ENCODE results near the gene CNOT6.

CNOT6 gene

DNA sequence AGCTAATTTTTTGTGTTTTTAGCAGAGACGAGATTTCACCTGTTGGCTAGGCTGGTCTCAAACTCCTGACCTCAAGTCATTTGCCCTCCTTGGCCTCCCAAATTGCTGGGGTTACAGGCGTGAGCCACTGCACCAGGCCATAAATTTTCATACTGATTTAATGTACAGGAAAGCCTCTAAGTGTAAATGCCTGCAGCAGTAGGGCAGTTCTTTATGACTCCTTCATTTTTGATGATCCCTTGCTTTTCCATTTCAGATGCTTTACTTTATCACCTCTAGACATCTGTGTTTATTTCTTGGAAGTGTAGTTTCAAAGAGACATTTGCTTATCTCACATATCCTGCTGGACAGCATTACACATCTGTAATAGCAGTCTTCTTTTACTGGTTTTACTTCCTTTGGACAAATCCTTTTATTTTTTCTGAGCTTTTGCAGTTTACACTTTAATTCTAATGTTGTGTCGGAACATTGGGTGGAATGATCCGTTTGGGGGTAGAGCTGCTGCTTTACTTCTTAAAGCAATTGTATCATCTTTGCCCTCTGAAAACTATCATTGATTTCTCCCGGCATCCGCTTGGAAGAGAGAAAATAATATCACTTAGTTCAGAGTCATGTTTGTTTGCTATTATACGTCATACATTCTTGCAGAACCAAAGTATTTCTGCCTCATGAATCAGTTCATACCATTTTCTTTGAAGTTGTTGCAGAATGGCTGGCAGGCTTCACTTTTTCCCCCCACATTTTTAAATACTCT is 61.2 kb downstream of the CNOT6 start:
- TF ChIP-seq ZFX (IDR thresholded peaks at IDR 0.05; ENCODE audit: borderline replicate concordance), result no peak
- TF ChIP-seq, protein P1, sequence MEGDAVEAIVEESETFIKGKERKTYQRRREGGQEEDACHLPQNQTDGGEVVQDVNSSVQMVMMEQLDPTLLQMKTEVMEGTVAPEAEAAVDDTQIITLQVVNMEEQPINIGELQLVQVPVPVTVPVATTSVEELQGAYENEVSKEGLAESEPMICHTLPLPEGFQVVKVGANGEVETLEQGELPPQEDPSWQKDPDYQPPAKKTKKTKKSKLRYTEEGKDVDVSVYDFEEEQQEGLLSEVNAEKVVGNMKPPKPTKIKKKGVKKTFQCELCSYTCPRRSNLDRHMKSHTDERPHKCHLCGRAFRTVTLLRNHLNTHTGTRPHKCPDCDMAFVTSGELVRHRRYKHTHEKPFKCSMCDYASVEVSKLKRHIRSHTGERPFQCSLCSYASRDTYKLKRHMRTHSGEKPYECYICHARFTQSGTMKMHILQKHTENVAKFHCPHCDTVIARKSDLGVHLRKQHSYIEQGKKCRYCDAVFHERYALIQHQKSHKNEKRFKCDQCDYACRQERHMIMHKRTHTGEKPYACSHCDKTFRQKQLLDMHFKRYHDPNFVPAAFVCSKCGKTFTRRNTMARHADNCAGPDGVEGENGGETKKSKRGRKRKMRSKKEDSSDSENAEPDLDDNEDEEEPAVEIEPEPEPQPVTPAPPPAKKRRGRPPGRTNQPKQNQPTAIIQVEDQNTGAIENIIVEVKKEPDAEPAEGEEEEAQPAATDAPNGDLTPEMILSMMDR (IDR thresholded peaks at IDR 0.05), result no peak
- no peak overlapping the region for H3K27ac ChIP-seq

DNA sequence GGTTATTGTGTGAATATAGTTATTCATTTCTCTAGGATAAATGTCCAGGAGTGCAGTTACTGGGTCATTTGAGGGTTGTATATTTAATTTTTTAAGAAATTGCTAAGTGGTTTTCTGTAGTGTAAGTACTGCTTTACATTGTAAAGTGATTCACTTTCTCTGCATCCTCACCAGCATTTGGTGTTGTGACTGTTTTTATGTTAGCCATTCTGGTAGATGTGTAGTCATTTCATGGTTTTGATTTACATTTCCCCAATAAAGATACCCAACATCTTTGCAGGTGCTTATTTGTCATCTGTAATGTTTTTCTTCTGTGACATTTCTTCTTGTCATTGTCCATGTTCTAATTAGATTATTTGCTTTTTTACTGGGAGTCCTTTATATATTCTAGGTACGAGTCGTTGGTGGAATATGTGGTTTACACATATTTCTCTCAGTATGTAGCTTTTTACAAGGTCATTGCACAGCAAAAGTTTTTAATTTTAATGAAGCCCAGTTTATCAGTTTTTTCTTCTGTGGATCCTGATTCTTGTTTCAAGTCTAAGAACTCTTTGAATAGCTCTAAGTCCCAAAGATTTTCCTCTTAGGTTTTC is 63.1 kb downstream of the CNOT6 start:
- TF ChIP-seq ZFX (IDR thresholded peaks at IDR 0.05; ENCODE audit: borderline replicate concordance), result no peak
- TF ChIP-seq, protein P1 (IDR thresholded peaks at IDR 0.05), result no peak
- no peak overlapping the region for H3K27ac ChIP-seq

DNA sequence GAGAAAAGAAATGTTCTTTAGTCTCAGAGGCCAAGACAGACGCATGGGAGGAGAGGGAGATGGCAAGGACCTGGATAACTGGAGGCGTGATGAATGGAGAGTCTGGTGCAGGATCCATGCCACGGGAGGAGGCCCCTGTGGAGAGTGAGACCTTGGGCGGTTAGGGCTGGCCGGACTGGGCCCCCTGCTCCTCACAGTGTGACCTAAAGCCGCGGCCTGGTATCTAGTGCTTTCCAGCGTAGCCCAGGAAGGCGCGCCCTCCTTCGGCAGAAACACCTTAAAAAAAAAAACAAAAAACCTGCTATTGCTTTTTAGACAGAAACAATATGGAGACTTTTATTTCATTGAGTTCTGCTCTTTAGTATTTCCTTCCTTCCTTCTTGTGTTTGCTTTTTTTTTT is 64.1 kb downstream of the CNOT6 start:
- no peak overlapping the region for H3K27ac ChIP-seq

DNA sequence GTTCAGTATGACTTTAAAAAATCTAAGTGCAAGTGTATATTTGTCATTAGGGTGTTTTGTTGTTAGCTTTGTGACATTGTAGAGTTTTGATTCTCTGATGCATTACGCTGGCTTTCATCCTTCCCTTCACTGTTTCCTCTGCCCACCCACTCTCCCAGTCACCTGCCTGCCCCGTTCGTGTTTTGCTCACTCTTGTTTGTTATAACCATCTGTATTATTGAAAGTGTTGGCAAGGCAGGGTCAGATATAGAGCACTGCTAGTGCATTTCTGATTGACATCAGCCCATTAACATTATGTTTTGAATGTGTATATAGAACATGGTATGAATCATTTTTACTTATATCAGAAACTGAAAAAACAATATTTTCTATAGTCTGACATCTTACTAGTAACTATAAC is 69.8 kb downstream of the CNOT6 start:
- TF ChIP-seq, protein P1 (IDR thresholded peaks at IDR 0.05), result no peak
- no peak for TF ChIP-seq ZFX (IDR thresholded peaks at IDR 0.05; ENCODE audit: borderline replicate concordance)
- no peak overlapping the region for H3K27ac ChIP-seq

More for the DNA sequence above, 64.1 kb downstream of the CNOT6 start:
- TF ChIP-seq ZFX (IDR thresholded peaks at IDR 0.05; ENCODE audit: borderline replicate concordance), result no peak
- TF ChIP-seq, protein P1 (IDR thresholded peaks at IDR 0.05), result no peak

DNA sequence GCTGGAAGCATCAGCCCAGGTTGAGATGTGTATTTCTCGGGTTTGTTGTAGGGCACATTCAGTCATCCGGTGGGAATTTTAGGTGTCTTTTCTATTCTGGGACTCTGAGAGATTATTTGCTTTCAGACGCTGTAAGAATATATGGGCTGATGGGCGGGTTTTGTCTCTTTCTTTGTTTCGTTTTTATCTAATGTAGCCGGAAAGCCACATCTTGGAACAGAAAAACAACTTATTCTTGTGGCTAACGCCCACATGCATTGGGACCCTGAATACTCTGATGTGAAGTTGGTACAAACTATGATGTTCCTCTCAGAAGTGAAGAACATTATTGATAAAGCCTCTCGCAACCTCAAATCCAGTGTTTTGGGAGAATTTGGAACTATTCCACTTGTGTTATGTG is 74.7 kb downstream of the CNOT6 start:
- H3K27ac ChIP-seq, result no peak overlapping the region
- TF ChIP-seq, protein P1 (IDR thresholded peaks at IDR 0.05), result no peak
- no peak for TF ChIP-seq ZFX (IDR thresholded peaks at IDR 0.05; ENCODE audit: borderline replicate concordance)

DNA sequence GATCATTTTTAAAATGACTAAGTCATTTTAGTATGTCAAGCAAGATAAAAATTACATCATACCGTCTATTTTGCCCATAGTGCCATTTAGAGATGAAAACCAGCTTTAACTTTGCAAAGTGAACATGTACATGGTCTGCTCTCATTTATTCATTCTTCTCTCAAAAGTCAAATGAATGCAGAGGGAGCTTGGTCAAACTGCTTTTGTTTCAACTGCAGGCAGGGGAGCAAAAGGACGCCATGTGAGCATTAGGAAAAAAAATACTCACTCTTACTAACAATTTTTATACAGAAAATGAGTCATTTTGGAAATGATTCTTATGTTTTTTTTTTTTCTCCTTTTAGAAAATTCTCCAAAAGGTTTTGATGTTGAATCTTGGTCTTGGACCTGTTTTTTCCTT is 81.4 kb downstream of the CNOT6 start:
- no peak overlapping the region for H3K27ac ChIP-seq
- TF ChIP-seq ZFX (IDR thresholded peaks at IDR 0.05; ENCODE audit: borderline replicate concordance), result no peak
- TF ChIP-seq, protein P1 (IDR thresholded peaks at IDR 0.05), result no peak

DNA sequence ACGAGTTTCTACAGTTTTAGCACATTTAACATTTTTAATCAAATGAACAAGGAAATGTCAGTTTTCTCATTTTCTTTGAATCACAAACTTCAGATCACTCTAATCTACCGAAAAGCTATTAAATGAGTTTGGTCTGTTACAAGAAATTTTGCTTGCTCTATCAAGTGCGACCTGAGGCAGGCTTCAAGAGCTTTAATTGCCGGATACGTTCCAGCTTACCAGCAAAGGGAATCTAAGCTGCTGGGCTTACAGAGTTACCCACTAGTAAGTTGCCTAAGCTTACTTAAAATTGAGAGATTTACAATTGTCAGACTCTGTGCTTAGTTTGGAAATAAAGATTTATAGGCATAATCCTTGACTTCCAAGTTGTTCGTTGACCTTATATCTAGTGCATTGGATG is 86.5 kb downstream of the CNOT6 start:
- no peak overlapping the region for H3K27ac ChIP-seq
- TF ChIP-seq, protein P1 (IDR thresholded peaks at IDR 0.05), result no peak
- no peak for TF ChIP-seq ZFX (IDR thresholded peaks at IDR 0.05; ENCODE audit: borderline replicate concordance)
